Measurements from ENCODE around the gene JAKMIP2. TPM values are rescaled to one million over a fixed set of nuclear protein-coding genes. Genes with fewer than 3 reads are reported as not detected.

The JAKMIP2 gene
- total and polyA plus RNA-seq, 10 of the 15 experiments (the other 5 are each of a cell fraction or from before 2014, with no cell fraction given) = 0.51 to 1.8 (median 0.89) TPM

DNA sequence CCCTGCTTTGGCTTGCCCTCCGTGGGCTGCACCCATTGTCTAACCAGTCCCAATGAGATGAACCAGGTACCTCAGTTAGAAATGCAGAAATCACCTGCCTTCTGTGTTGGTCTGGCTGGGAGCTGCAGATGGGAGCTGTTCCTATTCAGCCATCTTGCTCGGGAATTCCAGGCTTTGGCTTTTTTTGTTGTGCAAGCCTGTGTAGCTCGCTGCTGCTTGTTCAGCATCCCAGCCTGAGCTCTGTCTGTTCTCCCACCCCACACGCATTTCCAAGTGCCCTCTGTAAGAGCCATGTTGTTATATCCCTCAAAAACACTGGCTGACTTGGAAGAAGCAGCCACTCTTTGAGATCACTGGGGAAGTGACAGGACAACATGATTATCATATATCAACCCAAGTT is 171.0 kb downstream of the JAKMIP2 start:
- H3K4me3 ChIP-seq = no peak overlapping the region

More for the DNA sequence above, 171.0 kb downstream of the JAKMIP2 start:
- no peaks in the 10 kb centered on the region for H3K9me3 ChIP-seq (replicated peaks; ENCODE audit: control insufficient read depth, insufficient read depth, low read length)
- H3K27me3 ChIP-seq (replicated peaks in 1 of 2; ENCODE audit: control insufficient read depth in 2 of 2, insufficient read depth in 2 of 2, low read length in 1 of 2) = no peaks in the 10 kb centered on the region
- ChIA-PET CTCF (no interaction called here), SMC1A (ENCODE audit: uncharacterized antibody, unreplicated experiment) (no interaction called here), POLR2A (no interaction called here), RAD21 (ENCODE audit: unreplicated experiment) (no interaction called here)
- DNase-seq (ENCODE audit: low read depth, low spot score) (no peak), ATAC-seq (no peak), FAIRE-seq (no peak)
- no peak for TF ChIP-seq DPF2 (IDR thresholded peaks at IDR 0.05)
- TF ChIP-seq POU2F2 (IDR thresholded peaks at IDR 0.05; ENCODE audit: borderline replicate concordance, low read depth, low read length) = no peak
- TF ChIP-seq SMC3 (IDR thresholded peaks at IDR 0.05; ENCODE audit: borderline replicate concordance, low read length) = no peak
- TF ChIP-seq YBX1 (IDR thresholded peaks at IDR 0.05) = no peak
- TF ChIP-seq, protein P1, sequence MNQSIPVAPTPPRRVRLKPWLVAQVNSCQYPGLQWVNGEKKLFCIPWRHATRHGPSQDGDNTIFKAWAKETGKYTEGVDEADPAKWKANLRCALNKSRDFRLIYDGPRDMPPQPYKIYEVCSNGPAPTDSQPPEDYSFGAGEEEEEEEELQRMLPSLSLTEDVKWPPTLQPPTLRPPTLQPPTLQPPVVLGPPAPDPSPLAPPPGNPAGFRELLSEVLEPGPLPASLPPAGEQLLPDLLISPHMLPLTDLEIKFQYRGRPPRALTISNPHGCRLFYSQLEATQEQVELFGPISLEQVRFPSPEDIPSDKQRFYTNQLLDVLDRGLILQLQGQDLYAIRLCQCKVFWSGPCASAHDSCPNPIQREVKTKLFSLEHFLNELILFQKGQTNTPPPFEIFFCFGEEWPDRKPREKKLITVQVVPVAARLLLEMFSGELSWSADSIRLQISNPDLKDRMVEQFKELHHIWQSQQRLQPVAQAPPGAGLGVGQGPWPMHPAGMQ (IDR thresholded peaks at IDR 0.05; ENCODE audit: borderline replicate concordance) = no peak
- TF ChIP-seq, protein P2, sequence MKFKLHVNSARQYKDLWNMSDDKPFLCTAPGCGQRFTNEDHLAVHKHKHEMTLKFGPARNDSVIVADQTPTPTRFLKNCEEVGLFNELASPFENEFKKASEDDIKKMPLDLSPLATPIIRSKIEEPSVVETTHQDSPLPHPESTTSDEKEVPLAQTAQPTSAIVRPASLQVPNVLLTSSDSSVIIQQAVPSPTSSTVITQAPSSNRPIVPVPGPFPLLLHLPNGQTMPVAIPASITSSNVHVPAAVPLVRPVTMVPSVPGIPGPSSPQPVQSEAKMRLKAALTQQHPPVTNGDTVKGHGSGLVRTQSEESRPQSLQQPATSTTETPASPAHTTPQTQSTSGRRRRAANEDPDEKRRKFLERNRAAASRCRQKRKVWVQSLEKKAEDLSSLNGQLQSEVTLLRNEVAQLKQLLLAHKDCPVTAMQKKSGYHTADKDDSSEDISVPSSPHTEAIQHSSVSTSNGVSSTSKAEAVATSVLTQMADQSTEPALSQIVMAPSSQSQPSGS (IDR thresholded peaks at IDR 0.05; ENCODE audit: low read length) = no peak
- no peak for TF ChIP-seq CHD4 (IDR thresholded peaks at IDR 0.05)
- H4K20me1 ChIP-seq (ENCODE audit: control insufficient read depth, insufficient read depth) = no peaks in the 10 kb centered on the region
- H3K79me2 ChIP-seq (ENCODE audit: control insufficient read depth, insufficient read depth, low read length) = no peaks in the 10 kb centered on the region
- H3K36me3 ChIP-seq (ENCODE audit: control insufficient read depth in 2 of 2, insufficient read depth in 2 of 2, low read length in 1 of 2) = no peaks in the 10 kb centered on the region
- H3K9ac ChIP-seq (ENCODE audit: control insufficient read depth, insufficient read depth, low read length) = no peak overlapping the region
- H3K27ac ChIP-seq (ENCODE audit: control insufficient read depth, insufficient read depth) = no peak overlapping the region
- H3K4me2 ChIP-seq (ENCODE audit: control insufficient read depth, insufficient read depth) = no peak overlapping the region
- no peaks in the 10 kb centered on the region for H3K4me1 ChIP-seq (ENCODE audit: control insufficient read depth, insufficient read depth, low read length)
- WGBS (ENCODE audit: insufficient coverage, insufficient replicate concordance, low lambda C conversion rate, missing lambda C conversion rate) = 9% methylated on average over 4 of the region's 4 CpGs
- in situ Hi-C loops (cut with MboI) = no loop called here
- H2AFZ ChIP-seq (ENCODE audit: control insufficient read depth, low read depth, low read length) = no peak overlapping the region
- intact Hi-C loops (cut with micrococcal nuclease; ENCODE audit: unreplicated experiment) = no loop called here
- BruUV-seq (replicated peaks) = no TSS peak

All from GM12878 (cell line).